Endodermal cell (in vitro differentiated cells): ENCODE results near the gene GALNT4. TPM values are rescaled to one million over a fixed set of nuclear protein-coding genes. Genes with fewer than 3 reads are reported as not detected.

Source experiments
- DNase-seq: peaks from one replicate; pipeline ENCODE4 v3.0.0-alpha.2; 2017
- H3K27ac ChIP-seq: 2 replicates; pipeline ENCODE4 v1.5.1; 2013; ENCODE audit warnings: mild to moderate bottlenecking, low read depth, low read length, moderate library complexity
- H3K27me3 ChIP-seq: 2 replicates; pipeline ENCODE4 v1.6.1; 2013; ENCODE audit warnings: mild to moderate bottlenecking, low read length, moderate library complexity; ENCODE audit not compliant: insufficient read depth, control insufficient read depth, poor library complexity, severe bottlenecking
- H3K36me3 ChIP-seq: 2 replicates; pipeline ENCODE4 v1.7.0; 2013; ENCODE audit warnings: mild to moderate bottlenecking, low read length, moderate library complexity; ENCODE audit not compliant: control insufficient read depth, insufficient read depth
- H3K4me1 ChIP-seq: one replicate; pipeline ENCODE4 v1.7.0; 2013; ENCODE audit warnings: low read length; ENCODE audit not compliant: control insufficient read depth, insufficient read depth
- H3K4me3 ChIP-seq: 2 replicates; pipeline ENCODE4 v1.5.1; 2013; ENCODE audit warnings: mild to moderate bottlenecking, low read length, moderate library complexity
- H3K9ac ChIP-seq: 2 replicates; pipeline ENCODE4 v1.6.1; 2013; ENCODE audit warnings: mild to moderate bottlenecking, low read length, moderate library complexity; ENCODE audit not compliant: poor library complexity, severe bottlenecking; ENCODE audit errors: extremely low read depth
- H3K9me3 ChIP-seq: 2 replicates; pipeline ENCODE4 v1.6.1; 2013; ENCODE audit warnings: mild to moderate bottlenecking, low read length, moderate library complexity; ENCODE audit not compliant: control insufficient read depth
- H3K27ac Mint-ChIP-seq: 2 replicates; pipeline ENCODE4 v1.8.0; 2020; ENCODE audit warnings: mixed read lengths
- H3K27me3 Mint-ChIP-seq: 2 replicates; pipeline ENCODE4 v1.8.0; 2021; ENCODE audit warnings: mild to moderate bottlenecking, mixed read lengths; ENCODE audit not compliant: insufficient read depth
- H3K36me3 Mint-ChIP-seq: 2 replicates; pipeline ENCODE4 v1.8.0; 2020; ENCODE audit warnings: low read depth, mixed read lengths
- H3K4me1 Mint-ChIP-seq: 2 replicates; pipeline ENCODE4 v1.8.0; 2020; ENCODE audit warnings: mixed read lengths
- H3K4me3 Mint-ChIP-seq: 2 replicates; pipeline ENCODE4 v1.8.0; 2020; ENCODE audit warnings: mild to moderate bottlenecking, moderate library complexity, mixed read lengths
- H3K9me3 Mint-ChIP-seq: 2 replicates; pipeline ENCODE4 v1.8.0; 2020; ENCODE audit warnings: mild to moderate bottlenecking, mixed read lengths
- WGBS, 2 experiments: methylation state at CpG; one replicate each; pipeline versions ENCODE4 v1.1.5 to v1.1.7; 2013; ENCODE audit warnings: missing lambda C conversion rate in 2 of 2, mixed read lengths in 1 of 2; ENCODE audit not compliant: insufficient coverage in 1 of 2, insufficient read length in 1 of 2; 5-methylcytosine and 5-hydroxymethylcytosine counted together
- total RNA-seq, 2 donors: library from RNA; stranded (reverse); fragmentation: NEBNext Ultra II Directional in 1 of 2; extraction: Animal tissue kit (Norgen Biotek cat#: 25700) in 1 of 2; gene quantifications; 2 replicates in 1 of 2; 3 replicates in 1 of 2; pipeline ENCODE4 v1.2.1, GENCODE V29; 2021
- TF ChIP-seq, protein P1 (sequence below): fragments of 200-600 bp; sonication (generic); conservative IDR thresholded peaks from 2 replicates; pipeline ENCODE4 v1.5.0; 2021; ENCODE audit warnings: antibody characterized with exemption, mild to moderate bottlenecking

Gene GALNT4
- total RNA-seq, 2 donors from 2014 or later: 7.2 to 9.0 TPM

- TF ChIP-seq, protein P1, sequence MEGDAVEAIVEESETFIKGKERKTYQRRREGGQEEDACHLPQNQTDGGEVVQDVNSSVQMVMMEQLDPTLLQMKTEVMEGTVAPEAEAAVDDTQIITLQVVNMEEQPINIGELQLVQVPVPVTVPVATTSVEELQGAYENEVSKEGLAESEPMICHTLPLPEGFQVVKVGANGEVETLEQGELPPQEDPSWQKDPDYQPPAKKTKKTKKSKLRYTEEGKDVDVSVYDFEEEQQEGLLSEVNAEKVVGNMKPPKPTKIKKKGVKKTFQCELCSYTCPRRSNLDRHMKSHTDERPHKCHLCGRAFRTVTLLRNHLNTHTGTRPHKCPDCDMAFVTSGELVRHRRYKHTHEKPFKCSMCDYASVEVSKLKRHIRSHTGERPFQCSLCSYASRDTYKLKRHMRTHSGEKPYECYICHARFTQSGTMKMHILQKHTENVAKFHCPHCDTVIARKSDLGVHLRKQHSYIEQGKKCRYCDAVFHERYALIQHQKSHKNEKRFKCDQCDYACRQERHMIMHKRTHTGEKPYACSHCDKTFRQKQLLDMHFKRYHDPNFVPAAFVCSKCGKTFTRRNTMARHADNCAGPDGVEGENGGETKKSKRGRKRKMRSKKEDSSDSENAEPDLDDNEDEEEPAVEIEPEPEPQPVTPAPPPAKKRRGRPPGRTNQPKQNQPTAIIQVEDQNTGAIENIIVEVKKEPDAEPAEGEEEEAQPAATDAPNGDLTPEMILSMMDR: no peak
- no peak overlapping the region for H3K27ac Mint-ChIP-seq
- H3K4me1 ChIP-seq: peaks cover 9% of the 10 kb centered on the region
- H3K36me3 Mint-ChIP-seq: peaks cover 13% of the 10 kb centered on the region
- no peaks in the 10 kb centered on the region for H3K27me3 ChIP-seq
- no peak overlapping the region for H3K4me3 Mint-ChIP-seq
- H3K27me3 Mint-ChIP-seq: no peaks in the 10 kb centered on the region
- no peaks in the 10 kb centered on the region for H3K9me3 ChIP-seq
- H3K36me3 ChIP-seq: no peaks in the 10 kb centered on the region
- DNase-seq: no peak
- no peak overlapping the region for H3K27ac ChIP-seq
- no peak overlapping the region for H3K4me3 ChIP-seq
- peaks cover 17% of the 10 kb centered on the region for H3K9me3 Mint-ChIP-seq
- no peak overlapping the region for H3K9ac ChIP-seq
- WGBS, 2 experiments: 92 to 100% methylated on average over 2 to 6 of the region's 9 CpGs
- peaks cover 21% of the 10 kb centered on the region for H3K4me1 Mint-ChIP-seq
Observed at GRCh38 chr12:89507015-89507824, 17.4 kb downstream of the GALNT4 start.

DNA sequence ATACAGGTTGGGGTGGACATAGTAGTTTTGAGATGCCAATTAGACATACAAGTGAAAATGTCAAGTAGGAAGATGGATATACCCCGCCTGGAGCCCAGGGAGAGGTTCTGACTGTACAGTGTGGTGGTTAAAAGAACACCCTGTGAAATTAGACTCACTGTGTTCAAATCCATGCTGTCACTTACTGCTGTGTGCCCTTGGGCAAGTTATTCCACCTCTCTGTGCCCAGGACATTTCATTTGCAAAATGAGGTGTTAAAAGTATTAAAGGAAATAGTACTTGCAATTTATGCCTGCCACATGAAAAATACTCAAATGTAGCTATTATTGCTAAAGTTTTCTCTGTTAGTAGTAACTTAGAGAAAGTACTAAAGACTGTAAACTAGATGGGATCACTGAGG lies 18.5 kb downstream of the GALNT4 start:
- peaks cover 19% of the 10 kb centered on the region for H3K9me3 Mint-ChIP-seq
- WGBS, 2 experiments: 0% methylated on average over 1 of the region's 1 CpG; no CpG with 5 or more reads in 1 of the 2 experiments
- TF ChIP-seq, protein P1: no peak

GRCh38 chr12:89504560-89505346 lies 19.8 kb downstream of the GALNT4 start:
- H3K9me3 ChIP-seq: no peaks in the 10 kb centered on the region
- Mint-ChIP-seq H3K27ac (no peak overlapping the region), H3K36me3 (peaks cover 14% of the 10 kb centered on the region), H3K9me3 (peaks cover 19% of the 10 kb centered on the region), H3K27me3 (no peaks in the 10 kb centered on the region), H3K4me3 (no peak overlapping the region), H3K4me1 (peaks cover 21% of the 10 kb centered on the region)
- H3K4me1 ChIP-seq: peaks cover 9% of the 10 kb centered on the region
- H3K4me3 ChIP-seq: no peak overlapping the region
- TF ChIP-seq, protein P1: peak; percentile 25
- H3K27ac ChIP-seq: no peak overlapping the region
- 78 to 96% methylated on average over 1 to 6 of the region's 6 CpGs for WGBS, 2 experiments
- H3K36me3 ChIP-seq: no peaks in the 10 kb centered on the region
- H3K9ac ChIP-seq: no peak overlapping the region
- no peak for DNase-seq
- no peaks in the 10 kb centered on the region for H3K27me3 ChIP-seq

More for the DNA sequence above, 18.5 kb downstream of the GALNT4 start:
- no peak overlapping the region for H3K27ac ChIP-seq
- peak overlapping the region; percentile 62 for H3K27ac Mint-ChIP-seq
- peaks cover 21% of the 10 kb centered on the region for H3K4me1 Mint-ChIP-seq
- DNase-seq: no peak
- H3K4me3 Mint-ChIP-seq: no peak overlapping the region
- H3K9ac ChIP-seq: no peak overlapping the region
- H3K36me3 Mint-ChIP-seq: peaks cover 13% of the 10 kb centered on the region
- no peaks in the 10 kb centered on the region for H3K9me3 ChIP-seq
- no peaks in the 10 kb centered on the region for H3K36me3 ChIP-seq
- no peaks in the 10 kb centered on the region for H3K27me3 Mint-ChIP-seq
- peaks cover 9% of the 10 kb centered on the region for H3K4me1 ChIP-seq
- no peaks in the 10 kb centered on the region for H3K27me3 ChIP-seq
- H3K4me3 ChIP-seq: peak overlapping the region; percentile 36
